ENCODE results near the gene THEMIS2. TPM values are rescaled to one million over a fixed set of nuclear protein-coding genes. Genes with fewer than 3 reads are reported as not detected.

THEMIS2 gene
- total RNA-seq, 1 donor, result 17.4 TPM

GRCh38 chr1:27863538-27863915 lies 8.8 kb upstream of the THEMIS2 start:
- Histone ChIP-seq H2AFZ (ENCODE audit: low read length) (peak overlapping the region; percentile 13), H3K36me3 (ENCODE audit: insufficient read depth, low read length) (no peaks in the 10 kb centered on the region), H4K20me1 (ENCODE audit: insufficient read depth, low read length) (no peaks in the 10 kb centered on the region), H3K79me2 (ENCODE audit: insufficient read depth, low read length) (no peaks in the 10 kb centered on the region), H3K27me3 (ENCODE audit: insufficient read depth, low read length) (no peaks in the 10 kb centered on the region), H3K27ac (ENCODE audit: low read depth, low read length) (peak overlapping the region; percentile 98), H3K4me2 (ENCODE audit: insufficient read depth, low read length) (peak overlapping the region; percentile 73), H3K4me1 (ENCODE audit: insufficient read depth, low read length) (peaks cover 20% of the 10 kb centered on the region), H3K4me3 (ENCODE audit: insufficient read depth, low read length) (no peak overlapping the region), H3K9me3 (ENCODE audit: low read depth, low read length) (no peaks in the 10 kb centered on the region)
- TF ChIP-seq, protein P1, sequence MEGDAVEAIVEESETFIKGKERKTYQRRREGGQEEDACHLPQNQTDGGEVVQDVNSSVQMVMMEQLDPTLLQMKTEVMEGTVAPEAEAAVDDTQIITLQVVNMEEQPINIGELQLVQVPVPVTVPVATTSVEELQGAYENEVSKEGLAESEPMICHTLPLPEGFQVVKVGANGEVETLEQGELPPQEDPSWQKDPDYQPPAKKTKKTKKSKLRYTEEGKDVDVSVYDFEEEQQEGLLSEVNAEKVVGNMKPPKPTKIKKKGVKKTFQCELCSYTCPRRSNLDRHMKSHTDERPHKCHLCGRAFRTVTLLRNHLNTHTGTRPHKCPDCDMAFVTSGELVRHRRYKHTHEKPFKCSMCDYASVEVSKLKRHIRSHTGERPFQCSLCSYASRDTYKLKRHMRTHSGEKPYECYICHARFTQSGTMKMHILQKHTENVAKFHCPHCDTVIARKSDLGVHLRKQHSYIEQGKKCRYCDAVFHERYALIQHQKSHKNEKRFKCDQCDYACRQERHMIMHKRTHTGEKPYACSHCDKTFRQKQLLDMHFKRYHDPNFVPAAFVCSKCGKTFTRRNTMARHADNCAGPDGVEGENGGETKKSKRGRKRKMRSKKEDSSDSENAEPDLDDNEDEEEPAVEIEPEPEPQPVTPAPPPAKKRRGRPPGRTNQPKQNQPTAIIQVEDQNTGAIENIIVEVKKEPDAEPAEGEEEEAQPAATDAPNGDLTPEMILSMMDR (IDR thresholded peaks at IDR 0.05; ENCODE audit: extremely low read depth, low read depth, low read length), result no peak
- DNase-seq (ENCODE audit: insufficient read length, low spot score, missing footprints), result no peak

- peaks cover 20% of the 10 kb centered on the region for H3K4me1 ChIP-seq (ENCODE audit: insufficient read depth, low read length)
- no peak overlapping the region for H3K4me3 ChIP-seq (ENCODE audit: insufficient read depth, low read length)
- DNase-seq (ENCODE audit: insufficient read length, low spot score, missing footprints), result peak; percentile 67
- H4K20me1 ChIP-seq (ENCODE audit: insufficient read depth, low read length), result no peaks in the 10 kb centered on the region
- H3K27me3 ChIP-seq (ENCODE audit: insufficient read depth, low read length), result no peaks in the 10 kb centered on the region
- no peak overlapping the region for H3K4me2 ChIP-seq (ENCODE audit: insufficient read depth, low read length)
- no peaks in the 10 kb centered on the region for H3K36me3 ChIP-seq (ENCODE audit: insufficient read depth, low read length)
- no peaks in the 10 kb centered on the region for H3K9me3 ChIP-seq (ENCODE audit: low read depth, low read length)
- no peaks in the 10 kb centered on the region for H3K79me2 ChIP-seq (ENCODE audit: insufficient read depth, low read length)
- peak overlapping the region; percentile 98 for H3K27ac ChIP-seq (ENCODE audit: low read depth, low read length)
- TF ChIP-seq, protein P1 (IDR thresholded peaks at IDR 0.05; ENCODE audit: extremely low read depth, low read depth, low read length), result no peak
- H2AFZ ChIP-seq (ENCODE audit: low read length), result peak overlapping the region; percentile 81
Observed at GRCh38 chr1:27864264-27864895, 8.0 kb upstream of the THEMIS2 start.

DNA sequence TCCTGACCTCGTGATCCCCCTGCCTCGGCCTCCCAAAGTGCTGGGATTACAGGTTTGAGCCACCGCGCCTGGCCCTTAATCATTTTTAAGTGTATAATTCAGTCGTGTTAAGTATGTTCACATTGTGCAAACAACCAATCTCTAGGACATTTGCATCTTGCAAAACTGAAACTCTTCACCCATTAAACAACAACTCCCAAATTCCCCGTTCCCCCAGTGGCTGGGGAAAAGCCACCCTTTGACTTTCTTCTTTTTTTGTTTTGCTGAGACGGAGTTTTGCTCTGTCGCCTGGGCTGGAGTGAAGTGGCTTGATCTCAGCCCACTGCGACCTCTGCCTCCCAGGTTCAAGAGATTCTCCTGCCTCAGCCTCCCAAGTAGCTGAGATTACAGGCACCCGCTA lies 6.5 kb upstream of the THEMIS2 start:
- no peak for DNase-seq (ENCODE audit: insufficient read length, low spot score, missing footprints)
- no peak overlapping the region for H3K27ac ChIP-seq (ENCODE audit: low read depth, low read length)
- no peak overlapping the region for H3K4me2 ChIP-seq (ENCODE audit: insufficient read depth, low read length)
- peaks cover 20% of the 10 kb centered on the region for H3K4me1 ChIP-seq (ENCODE audit: insufficient read depth, low read length)
- no peaks in the 10 kb centered on the region for H3K79me2 ChIP-seq (ENCODE audit: insufficient read depth, low read length)
- no peak overlapping the region for H3K4me3 ChIP-seq (ENCODE audit: insufficient read depth, low read length)
- H3K36me3 ChIP-seq (ENCODE audit: insufficient read depth, low read length), result no peaks in the 10 kb centered on the region
- TF ChIP-seq, protein P1 (IDR thresholded peaks at IDR 0.05; ENCODE audit: extremely low read depth, low read depth, low read length), result no peak
- no peaks in the 10 kb centered on the region for H4K20me1 ChIP-seq (ENCODE audit: insufficient read depth, low read length)
- H3K27me3 ChIP-seq (ENCODE audit: insufficient read depth, low read length), result no peaks in the 10 kb centered on the region
- no peaks in the 10 kb centered on the region for H3K9me3 ChIP-seq (ENCODE audit: low read depth, low read length)
- H2AFZ ChIP-seq (ENCODE audit: low read length), result no peak overlapping the region

DNA sequence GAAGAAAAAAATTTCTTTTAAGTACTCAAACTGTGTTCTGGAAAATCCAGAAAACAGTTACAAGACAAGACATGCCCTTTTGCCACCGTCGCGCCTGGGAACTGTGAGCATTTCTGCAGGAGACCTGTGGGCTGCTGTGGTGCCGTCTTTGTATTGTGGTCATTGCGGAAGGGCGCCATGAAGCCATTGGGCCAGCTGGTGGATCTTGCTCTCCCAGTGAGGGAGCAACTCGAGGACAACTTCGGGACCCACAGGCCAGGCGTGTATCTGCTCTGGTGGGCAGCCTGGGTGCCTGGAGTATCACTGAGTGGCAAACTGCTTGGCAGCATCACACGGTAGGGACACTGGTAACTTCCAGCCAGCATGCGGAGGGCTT lies 3.8 kb upstream of the THEMIS2 start:
- TF ChIP-seq, protein P1 (IDR thresholded peaks at IDR 0.05; ENCODE audit: extremely low read depth, low read depth, low read length), result no peak
- no peak overlapping the region for H3K4me3 ChIP-seq (ENCODE audit: insufficient read depth, low read length)
- H3K79me2 ChIP-seq (ENCODE audit: insufficient read depth, low read length), result peaks cover under 1% of the 10 kb centered on the region
- DNase-seq (ENCODE audit: insufficient read length, low spot score, missing footprints), result peak; percentile 39
- H4K20me1 ChIP-seq (ENCODE audit: insufficient read depth, low read length), result no peaks in the 10 kb centered on the region
- H3K4me2 ChIP-seq (ENCODE audit: insufficient read depth, low read length), result no peak overlapping the region
- no peaks in the 10 kb centered on the region for H3K9me3 ChIP-seq (ENCODE audit: low read depth, low read length)
- no peak overlapping the region for H3K27ac ChIP-seq (ENCODE audit: low read depth, low read length)
- H3K4me1 ChIP-seq (ENCODE audit: insufficient read depth, low read length), result peaks cover 15% of the 10 kb centered on the region
- no peaks in the 10 kb centered on the region for H3K27me3 ChIP-seq (ENCODE audit: insufficient read depth, low read length)
- no peaks in the 10 kb centered on the region for H3K36me3 ChIP-seq (ENCODE audit: insufficient read depth, low read length)
- no peak overlapping the region for H2AFZ ChIP-seq (ENCODE audit: low read length)

Measured in osteoblast (primary cell).